CD4-positive, alpha-beta T cell treated with Interleukin-17A for 1 hour (primary cell): ENCODE measurements around the gene GPR27.
A peak's percentile ranks its signal among the peaks of the same experiment; 100 is the strongest.

ENCODE experiments used
- DNase-seq: peaks from one replicate; pipeline ENCODE4 v3.0.0-alpha.2; 2020

The GPR27 gene, protein sequence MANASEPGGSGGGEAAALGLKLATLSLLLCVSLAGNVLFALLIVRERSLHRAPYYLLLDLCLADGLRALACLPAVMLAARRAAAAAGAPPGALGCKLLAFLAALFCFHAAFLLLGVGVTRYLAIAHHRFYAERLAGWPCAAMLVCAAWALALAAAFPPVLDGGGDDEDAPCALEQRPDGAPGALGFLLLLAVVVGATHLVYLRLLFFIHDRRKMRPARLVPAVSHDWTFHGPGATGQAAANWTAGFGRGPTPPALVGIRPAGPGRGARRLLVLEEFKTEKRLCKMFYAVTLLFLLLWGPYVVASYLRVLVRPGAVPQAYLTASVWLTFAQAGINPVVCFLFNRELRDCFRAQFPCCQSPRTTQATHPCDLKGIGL

GRCh38 chr3:71753701-71754609 lies at the start of gene GPR27:
TSS of gene GPR27 (plus strand) at chr3:71753855. CDS start at chr3:71754050, 195 bp downstream.
- DNase-seq: no peak

- no peak for DNase-seq
Observed at GRCh38 chr3:71704915-71705314, 48.7 kb upstream of the GPR27 start.

DNA sequence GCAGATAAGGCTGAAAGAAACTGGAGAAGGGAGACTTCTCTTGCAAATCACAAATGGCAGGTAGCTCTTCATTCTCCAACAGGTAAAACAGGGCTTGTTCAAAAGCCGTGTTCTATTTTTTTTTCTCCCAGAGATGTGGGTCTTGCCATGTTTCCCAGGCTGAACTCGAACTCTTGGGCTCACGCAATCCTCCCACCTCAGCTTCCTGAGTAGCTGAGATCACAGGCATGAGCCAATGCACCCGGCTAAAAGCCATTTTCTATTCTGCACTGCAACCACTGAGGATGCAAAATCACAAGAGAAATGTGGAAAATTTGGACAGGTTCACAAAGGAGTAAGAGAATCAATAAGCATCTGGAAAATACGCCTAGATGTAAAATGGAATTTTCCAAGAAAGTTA lies 48.0 kb upstream of the GPR27 start:
- no peak for DNase-seq

GRCh38 chr3:71707595-71707994 lies 46.1 kb upstream of the GPR27 start:
- DNase-seq: no peak

DNA sequence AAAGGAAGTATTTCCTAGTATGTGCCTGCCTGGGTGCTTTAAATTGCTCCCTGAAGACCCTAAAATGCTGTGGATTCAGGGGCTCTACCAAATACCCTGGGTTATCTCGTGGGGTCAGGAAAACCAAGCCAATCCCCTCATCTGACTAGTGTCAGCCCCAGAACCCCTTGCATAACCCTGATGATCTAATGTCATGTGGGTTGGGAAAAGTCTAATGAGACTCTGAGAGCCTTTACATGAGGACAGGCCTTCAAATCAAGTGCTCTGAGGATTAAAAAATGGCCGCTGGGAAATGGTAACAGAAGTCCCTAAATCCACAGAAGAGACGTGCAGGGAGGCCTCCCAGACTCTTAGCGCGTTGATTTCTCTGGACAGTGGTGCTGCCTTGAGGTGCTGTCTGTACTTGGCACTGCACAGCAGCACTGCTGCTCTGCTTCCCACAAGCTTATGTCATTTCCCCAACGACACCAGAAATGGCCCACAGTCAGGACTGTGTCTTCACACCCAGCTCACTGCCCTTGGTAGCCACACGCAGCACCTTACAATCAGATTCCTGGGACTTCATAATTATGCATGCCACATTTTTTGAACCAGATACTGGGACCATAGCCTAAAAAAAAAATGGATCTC lies 45.1 kb upstream of the GPR27 start:
- DNase-seq: no peak

DNA sequence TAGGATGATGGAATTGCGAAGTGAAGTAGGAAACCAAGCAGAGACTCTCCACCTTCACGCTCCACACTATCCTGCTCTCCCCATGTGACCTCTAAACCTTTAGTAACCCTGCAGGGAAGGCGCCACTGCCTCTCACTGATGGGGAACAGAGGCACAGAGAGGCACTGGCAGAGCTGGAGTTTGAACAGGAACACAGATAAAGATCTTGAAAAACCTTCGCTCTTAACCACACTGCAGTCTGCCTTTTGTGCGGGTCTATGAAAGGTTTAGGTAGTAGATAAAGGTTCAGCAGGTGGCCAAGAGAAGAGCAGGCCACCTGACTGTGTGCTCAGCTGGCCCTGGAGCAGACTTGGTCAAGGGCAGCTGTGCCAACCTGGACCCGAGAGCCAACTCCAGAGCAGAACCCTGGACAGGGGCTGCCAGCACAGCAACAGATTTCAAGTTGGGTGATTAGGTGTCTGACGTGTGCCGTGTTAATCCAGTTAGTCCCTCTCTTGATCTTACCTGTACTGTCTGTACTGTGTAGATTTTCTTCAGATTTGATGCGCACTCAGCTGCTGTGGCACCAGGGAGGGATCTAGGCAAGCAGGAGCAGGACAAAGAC lies 43.6 kb upstream of the GPR27 start:
- DNase-seq: peak; percentile 46

DNA sequence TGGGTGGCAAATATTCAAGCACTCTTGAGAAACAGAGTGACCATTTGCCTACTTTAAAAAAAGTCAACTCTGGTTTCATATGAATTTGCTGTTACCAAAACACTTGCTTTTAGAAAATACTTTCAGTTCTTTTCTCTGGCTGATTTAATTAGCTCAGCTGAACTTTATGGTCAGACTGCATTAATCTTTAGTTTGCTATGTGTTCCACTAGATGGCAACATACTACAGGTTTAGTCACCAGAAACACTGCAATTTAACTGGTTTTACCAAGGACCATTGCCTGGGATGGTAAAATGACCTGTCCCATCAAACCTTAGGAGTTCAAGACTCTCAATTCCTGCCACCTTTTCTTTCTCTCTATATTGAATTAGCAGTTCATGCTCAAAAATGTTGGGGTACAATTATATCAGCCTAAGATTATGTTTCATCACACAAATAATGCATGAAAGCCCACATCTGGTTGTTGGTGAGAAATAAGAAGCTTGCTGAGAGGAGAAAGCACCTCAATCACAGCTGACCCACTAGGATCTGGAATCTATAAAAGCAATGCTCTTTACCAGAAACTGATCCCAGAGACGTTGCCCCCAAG lies 42.7 kb upstream of the GPR27 start:
- peak; percentile 73 for DNase-seq

GRCh38 chr3:71713041-71713440 lies 40.6 kb upstream of the GPR27 start:
- DNase-seq: no peak

DNA sequence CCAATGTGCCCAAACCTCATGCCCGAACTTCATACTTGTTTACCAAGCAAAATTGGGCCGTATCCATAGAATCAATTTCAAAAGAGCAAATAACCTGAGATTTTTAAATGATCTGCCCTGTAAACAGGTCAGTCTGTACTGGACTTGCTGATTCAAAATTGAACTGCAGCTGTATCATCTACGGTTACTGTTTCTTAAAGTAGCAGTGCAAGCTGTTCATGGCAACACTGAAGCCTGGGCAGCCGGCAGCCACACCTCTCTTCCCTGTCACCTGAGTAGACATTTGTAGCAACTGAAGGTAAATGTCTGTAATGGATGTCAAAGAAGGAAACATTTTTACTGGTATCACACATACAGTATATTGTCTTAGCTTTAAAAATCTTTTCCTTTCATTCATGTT lies 39.1 kb upstream of the GPR27 start:
- no peak for DNase-seq

DNA sequence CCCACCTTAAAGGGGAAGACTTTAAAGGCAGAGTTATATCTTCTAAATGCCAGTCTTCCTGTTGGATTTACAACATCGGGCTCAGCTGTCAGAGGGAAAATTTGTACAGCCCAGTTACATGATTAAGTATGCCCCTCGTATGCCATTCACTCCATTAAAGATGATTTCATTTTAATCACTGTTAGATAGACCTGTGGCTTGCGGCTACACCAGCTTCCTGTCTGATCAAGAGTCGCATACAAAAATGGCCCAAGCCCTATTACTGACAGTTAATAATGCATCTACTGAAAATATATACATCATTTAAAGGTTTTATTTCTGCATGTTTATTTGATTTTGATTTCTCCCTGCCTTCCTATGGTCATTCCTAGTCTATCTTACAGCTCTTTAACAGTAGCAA lies 35.6 kb upstream of the GPR27 start:
- peak; percentile 53 for DNase-seq

DNA sequence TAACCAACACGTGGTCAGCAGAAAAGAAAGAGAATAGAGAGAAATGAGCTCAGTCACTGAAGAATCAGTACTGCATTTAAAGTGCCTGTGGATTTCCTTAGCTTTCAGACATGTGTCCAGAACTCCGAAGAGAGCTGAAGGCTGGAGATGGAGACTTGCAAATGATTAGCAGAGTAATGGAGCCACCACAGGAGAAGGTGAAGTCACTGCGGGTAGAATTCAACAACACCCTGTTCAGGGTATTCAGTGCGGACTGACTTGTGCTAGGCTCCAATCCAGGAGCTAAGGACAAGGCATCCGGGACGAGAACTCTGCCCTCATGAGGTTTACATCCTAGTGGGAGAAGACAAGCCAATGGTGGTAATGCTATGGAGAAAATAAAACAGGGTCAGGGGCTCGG lies 32.7 kb upstream of the GPR27 start:
- DNase-seq: no peak

- peak; percentile 54 for DNase-seq
Observed at GRCh38 chr3:71721651-71722157, 32.0 kb upstream of the GPR27 start.

- no peak for DNase-seq
Observed at GRCh38 chr3:71722693-71723092, 31.0 kb upstream of the GPR27 start.

- DNase-seq: peak; percentile 81
Observed at GRCh38 chr3:71723452-71724170, 30.0 kb upstream of the GPR27 start.

GRCh38 chr3:71724171-71724453 lies 29.5 kb upstream of the GPR27 start:
- no peak for DNase-seq

DNA sequence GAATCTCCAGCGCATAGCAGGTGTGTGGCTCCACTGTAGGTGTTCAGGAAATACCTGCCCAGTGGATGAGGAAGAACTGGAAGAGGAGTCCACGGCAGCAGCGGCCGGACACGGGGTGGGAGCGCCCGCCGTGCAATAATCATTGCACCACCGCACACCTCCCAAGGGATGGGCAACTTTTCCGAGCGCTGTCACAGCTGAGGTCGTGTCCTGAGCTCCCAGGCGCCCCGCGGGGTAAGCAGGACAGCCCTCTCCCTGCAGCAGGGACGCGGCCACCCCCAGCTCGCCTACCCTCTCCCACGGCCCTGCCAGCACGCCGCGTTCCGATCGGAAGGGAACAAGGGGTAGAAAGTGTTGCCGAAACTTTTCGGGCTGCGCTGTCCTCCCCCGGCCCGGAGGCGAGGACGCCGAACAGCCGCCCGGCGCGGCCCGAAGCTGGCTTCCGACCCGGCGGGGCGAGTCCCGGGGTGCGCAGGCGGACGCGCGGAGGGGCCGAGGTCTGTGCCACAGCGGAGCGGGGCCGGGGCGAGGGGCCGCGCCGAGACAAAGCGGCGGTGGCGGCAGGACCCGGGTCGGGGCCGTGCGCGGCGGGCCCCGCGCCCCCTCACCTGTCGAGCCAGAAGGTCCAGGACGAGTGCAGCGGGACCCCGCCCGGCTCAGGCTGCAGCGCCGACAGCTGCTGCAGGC lies 28.9 kb upstream of the GPR27 start:
- DNase-seq: peak; percentile 20

DNA sequence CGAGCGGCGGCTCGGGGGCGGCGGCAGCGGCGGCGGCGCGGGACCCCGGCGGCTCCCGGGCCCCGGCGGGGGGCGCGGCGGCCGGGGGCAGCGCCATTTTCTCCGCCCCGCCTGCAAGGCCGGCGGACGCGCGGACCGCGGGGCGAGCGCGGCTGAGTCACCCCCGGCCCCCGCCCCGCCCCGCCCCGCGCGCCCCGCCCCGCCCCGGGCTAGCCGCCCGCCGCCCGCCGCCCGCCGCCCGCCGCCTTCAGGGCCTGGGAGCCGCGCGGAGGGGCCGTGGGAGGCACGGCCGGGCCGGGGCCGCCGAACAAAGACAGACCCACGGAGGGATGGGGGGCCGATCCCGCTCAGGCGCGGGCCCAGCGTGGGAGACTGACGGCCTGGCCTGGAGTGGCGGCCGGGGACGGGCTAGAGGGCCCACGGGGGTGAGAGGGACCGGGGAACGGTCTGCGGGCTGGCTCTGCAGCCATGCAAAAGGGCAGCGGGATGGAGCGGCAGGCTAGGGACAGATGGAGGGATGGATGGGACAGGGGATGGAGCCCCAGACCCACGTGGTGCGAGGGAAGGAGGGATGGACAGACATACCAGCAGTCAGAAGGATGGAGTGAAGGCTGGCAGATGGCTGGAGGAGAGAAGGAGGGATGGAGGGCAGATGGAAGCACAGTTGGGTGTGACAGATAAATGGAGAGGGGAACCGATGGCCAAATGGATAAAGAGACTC lies 28.2 kb upstream of the GPR27 start, which contains the start of gene EIF4E3:
TSS of gene EIF4E3 (minus strand) at position 132 of the 721 bp plus-strand sequence. CDS start at position 97, 35 bp downstream.
- DNase-seq: peak; percentile 21

GRCh38 chr3:71726146-71726545 lies 27.5 kb upstream of the GPR27 start:
- peak; percentile 79 for DNase-seq

- DNase-seq: peak; percentile 58
Observed at GRCh38 chr3:71728632-71729342, 24.9 kb upstream of the GPR27 start.

- DNase-seq: no peak
Observed at GRCh38 chr3:71732637-71733036, 21.0 kb upstream of the GPR27 start.
